HepG2 (cell line): ENCODE data around the gene SLC2A10. TPM values are rescaled to one million over a fixed set of nuclear protein-coding genes. Genes with fewer than 3 reads are reported as not detected.

Experiments
- ARHGAP35 ChIP-seq: sonication (generic); formaldehyde crosslinking; IDR thresholded peaks from 2 replicates; pipeline ENCODE4 v1.9.0; 2022; ENCODE audit warnings: mild to moderate bottlenecking, inconsistent platforms, moderate library complexity, missing genetic modification reagents, borderline replicate concordance
- DNMT1 ChIP-seq: sonication (generic); formaldehyde crosslinking; IDR thresholded peaks from 2 replicates; pipeline ENCODE4 v1.5.1; 2020; ENCODE audit warnings: mild to moderate bottlenecking, missing genetic modification reagents
- ESRRA ChIP-seq: sonication (generic); formaldehyde crosslinking; IDR thresholded peaks from 2 replicates; pipeline ENCODE4 v1.5.1; 2020; ENCODE audit warnings: mild to moderate bottlenecking, low read depth, missing genetic modification reagents
- FOSL2 ChIP-seq: sonication (generic); formaldehyde crosslinking; IDR thresholded peaks from 2 replicates; pipeline ENCODE4 v1.4.0; 2020; ENCODE audit warnings: missing genetic modification reagents
- HCFC1 ChIP-seq: fragments of 150-350 bp; IDR thresholded peaks from 2 replicates; pipeline ENCODE4 v1.6.1; 2014; ENCODE audit warnings: low read depth, low read length
- HNRNPLL ChIP-seq: fragments of 200-400 bp; formaldehyde crosslinking; IDR thresholded peaks from 2 replicates; pipeline ENCODE4 v1.6.1; 2017; ENCODE audit warnings: mild to moderate bottlenecking, low read depth, low read length; ENCODE audit not compliant: poor library complexity, severe bottlenecking
- KDM1A ChIP-seq: IDR thresholded peaks from 2 replicates; pipeline ENCODE4 v1.6.1; 2016; ENCODE audit warnings: missing compliant biosample characterization
- KLF13 ChIP-seq: sonication (generic); formaldehyde crosslinking; IDR thresholded peaks from 2 replicates; pipeline ENCODE4 v1.4.0; 2020; ENCODE audit warnings: mild to moderate bottlenecking, missing genetic modification reagents
- KLF6 ChIP-seq: IDR thresholded peaks from 2 replicates; pipeline ENCODE4 v1.8.0; 2016; ENCODE audit warnings: missing biosample characterization, missing genetic modification reagents
- MTA1 ChIP-seq: sonication (generic); formaldehyde crosslinking; IDR thresholded peaks from 2 replicates; pipeline ENCODE4 v1.4.0; 2020; ENCODE audit warnings: missing genetic modification reagents, mild to moderate bottlenecking, borderline replicate concordance
- NR2C2 ChIP-seq: sonication (generic); formaldehyde crosslinking; IDR thresholded peaks from 2 replicates; pipeline ENCODE4 v1.4.0; 2020; ENCODE audit warnings: missing genetic modification reagents, mild to moderate bottlenecking, moderate library complexity, borderline replicate concordance
- NRL ChIP-seq: sonication (generic); formaldehyde crosslinking; IDR thresholded peaks from 2 replicates; pipeline ENCODE4 v1.5.0; 2020; ENCODE audit warnings: missing genetic modification reagents, mild to moderate bottlenecking, moderate library complexity, borderline replicate concordance
- RBAK ChIP-seq: sonication (generic); formaldehyde crosslinking; IDR thresholded peaks from 2 replicates; pipeline ENCODE4 v1.5.1; 2020; ENCODE audit warnings: mild to moderate bottlenecking, missing genetic modification reagents
- SALL1 ChIP-seq: sonication (generic); formaldehyde crosslinking; IDR thresholded peaks from 2 replicates; pipeline ENCODE4 v1.8.0; 2022; ENCODE audit warnings: mild to moderate bottlenecking, missing genetic modification reagents
- SATB2 ChIP-seq: sonication (generic); formaldehyde crosslinking; IDR thresholded peaks from 2 replicates; pipeline ENCODE4 v1.5.0; 2020; ENCODE audit warnings: missing genetic modification reagents
- ZFP37 ChIP-seq: sonication (generic); formaldehyde crosslinking; IDR thresholded peaks from 2 replicates; pipeline ENCODE4 v1.4.0; 2020; ENCODE audit warnings: missing genetic modification reagents, borderline replicate concordance
- ZNF101 ChIP-seq: sonication (generic); formaldehyde crosslinking; IDR thresholded peaks from 2 replicates; pipeline ENCODE4 v1.4.0; 2020; ENCODE audit warnings: mild to moderate bottlenecking, low read depth, missing genetic modification reagents, borderline replicate concordance
- ZNF326 ChIP-seq: sonication (generic); formaldehyde crosslinking; IDR thresholded peaks from 2 replicates; pipeline ENCODE4 v1.4.0; 2020; ENCODE audit warnings: missing genetic modification reagents, borderline replicate concordance
- ZNF558 ChIP-seq: sonication (generic); formaldehyde crosslinking; IDR thresholded peaks from 2 replicates; pipeline ENCODE4 v1.9.0; 2022; ENCODE audit warnings: mild to moderate bottlenecking, missing genetic modification reagents, borderline replicate concordance
- ZNF737 ChIP-seq: sonication (generic); formaldehyde crosslinking; IDR thresholded peaks from 2 replicates; pipeline ENCODE4 v1.5.0; 2020; ENCODE audit warnings: missing genetic modification reagents, mild to moderate bottlenecking, borderline replicate concordance
- polyA plus RNA-seq, 8 experiments: library from polyadenylated mRNA; depleted of rRNA in 3 of 8; stranded (reverse) in 7 of 8; unstranded in 1 of 8; fragments of >200 nt; fragmentation: Illumina TruSeq in 4 of 8; extraction: Trizol in 4 of 8; gene quantifications; 2 replicates each; pipeline versions ENCODE4 v1.2.1 to v1.2.3, GENCODE V29; 2011 to 2016; ENCODE audit warnings: low read depth in 4 of 8, missing spikeins in 1 of 8, mixed read lengths in 1 of 8; ENCODE audit not compliant: insufficient read depth in 1 of 8
- total RNA-seq, 5 experiments: library from RNA; depleted of rRNA; stranded (reverse); fragments of >200 nt; fragmentation: Illumina TruSeq; extraction: Trizol; gene quantifications; 2 replicates each; pipeline ENCODE4 v1.2.3, GENCODE V29; 2016; ENCODE audit warnings: low read depth in 1 of 5
- TF ChIP-seq, protein P1 (sequence below): sonication (generic); formaldehyde crosslinking; IDR thresholded peaks from 2 replicates; pipeline ENCODE4 v1.5.1; 2020; ENCODE audit warnings: missing genetic modification reagents, mild to moderate bottlenecking, borderline replicate concordance
- TF ChIP-seq, protein P2 (sequence below): IDR thresholded peaks from 2 replicates; pipeline ENCODE4 v1.6.1; 2016; ENCODE audit warnings: mild to moderate bottlenecking
- TF ChIP-seq, protein P3 (sequence below): sonication (generic); formaldehyde crosslinking; IDR thresholded peaks from 2 replicates; pipeline ENCODE4 v1.8.1; 2023; ENCODE audit warnings: missing genetic modification reagents, inconsistent platforms, borderline replicate concordance
- TF ChIP-seq, protein P4 (sequence below): sonication (generic); formaldehyde crosslinking; conservative IDR thresholded peaks from 2 replicates; pipeline ENCODE4 v1.4.0; 2020; ENCODE audit warnings: missing genetic modification reagents

SLC2A10 gene
- total and polyA plus RNA-seq, 2 of the 13 experiments (the other 11 are each of a cell fraction or from before 2014, with no cell fraction given) = 16.0 to 18.4 TPM

DNA sequence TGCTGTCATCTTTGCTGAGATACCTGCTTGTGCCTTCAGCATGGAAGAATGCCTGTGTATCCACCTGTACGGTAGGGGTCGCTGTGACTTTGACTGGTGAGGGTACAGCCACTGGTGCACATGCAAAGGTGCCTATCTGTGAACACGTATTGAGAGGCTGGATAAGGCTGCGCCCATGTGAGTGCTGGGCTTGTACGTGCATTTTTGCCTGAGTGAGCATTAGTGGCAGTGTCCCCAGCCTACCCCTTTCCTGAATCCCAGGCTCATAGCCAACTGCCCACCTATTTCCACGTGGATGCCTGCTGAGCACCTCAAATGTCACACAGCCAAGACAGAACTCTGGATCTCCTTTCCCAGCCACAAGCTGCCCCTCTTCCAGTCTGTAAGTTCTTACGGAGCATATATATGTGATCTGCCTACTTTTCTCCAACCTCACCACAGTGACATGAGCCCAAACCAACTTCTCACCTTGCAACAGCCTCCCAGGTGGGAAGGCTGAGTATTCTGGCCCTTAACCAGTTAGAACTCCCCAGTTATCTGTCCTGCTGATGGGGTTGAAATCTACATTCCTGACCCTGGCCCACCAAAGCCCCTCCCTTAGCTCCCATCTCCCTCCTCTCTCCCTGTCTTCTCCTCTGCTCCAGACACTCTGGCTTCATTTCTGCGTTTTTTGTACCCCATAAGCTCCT, 1.1 kb upstream of the SLC2A10 start (continued):
- TF ChIP-seq, protein P1, sequence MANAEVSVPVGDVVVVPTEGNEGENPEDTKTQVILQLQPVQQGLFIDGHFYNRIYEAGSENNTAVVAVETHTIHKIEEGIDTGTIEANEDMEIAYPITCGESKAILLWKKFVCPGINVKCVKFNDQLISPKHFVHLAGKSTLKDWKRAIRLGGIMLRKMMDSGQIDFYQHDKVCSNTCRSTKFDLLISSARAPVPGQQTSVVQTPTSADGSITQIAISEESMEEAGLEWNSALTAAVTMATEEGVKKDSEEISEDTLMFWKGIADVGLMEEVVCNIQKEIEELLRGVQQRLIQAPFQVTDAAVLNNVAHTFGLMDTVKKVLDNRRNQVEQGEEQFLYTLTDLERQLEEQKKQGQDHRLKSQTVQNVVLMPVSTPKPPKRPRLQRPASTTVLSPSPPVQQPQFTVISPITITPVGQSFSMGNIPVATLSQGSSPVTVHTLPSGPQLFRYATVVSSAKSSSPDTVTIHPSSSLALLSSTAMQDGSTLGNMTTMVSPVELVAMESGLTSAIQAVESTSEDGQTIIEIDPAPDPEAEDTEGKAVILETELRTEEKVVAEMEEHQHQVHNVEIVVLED (CRISPR knock-in tag) = peak; percentile 20; the same call in 1 of the 2 replicates
- TF ChIP-seq ZNF101 (CRISPR knock-in tag) = no peak
- no peak for TF ChIP-seq ZNF326 (CRISPR knock-in tag)
- 0 out of 2 replicates have a peak, but pooled peaks have one; percentile 65 for TF ChIP-seq KDM1A (CRISPR knock-in tag)
- peak; percentile 42; the same call in 1 of the 2 replicates for TF ChIP-seq FOSL2
- TF ChIP-seq, protein P2, sequence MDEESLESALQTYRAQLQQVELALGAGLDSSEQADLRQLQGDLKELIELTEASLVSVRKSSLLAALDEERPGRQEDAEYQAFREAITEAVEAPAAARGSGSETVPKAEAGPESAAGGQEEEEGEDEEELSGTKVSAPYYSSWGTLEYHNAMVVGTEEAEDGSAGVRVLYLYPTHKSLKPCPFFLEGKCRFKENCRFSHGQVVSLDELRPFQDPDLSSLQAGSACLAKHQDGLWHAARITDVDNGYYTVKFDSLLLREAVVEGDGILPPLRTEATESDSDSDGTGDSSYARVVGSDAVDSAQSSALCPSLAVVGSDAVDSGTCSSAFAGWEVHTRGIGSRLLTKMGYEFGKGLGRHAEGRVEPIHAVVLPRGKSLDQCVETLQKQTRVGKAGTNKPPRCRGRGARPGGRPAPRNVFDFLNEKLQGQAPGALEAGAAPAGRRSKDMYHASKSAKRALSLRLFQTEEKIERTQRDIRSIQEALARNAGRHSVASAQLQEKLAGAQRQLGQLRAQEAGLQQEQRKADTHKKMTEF (CRISPR knock-in tag) = no peak
- no peak for TF ChIP-seq KLF13 (CRISPR knock-in tag)
- TF ChIP-seq KLF6 (CRISPR knock-in tag) = no peak
- TF ChIP-seq DNMT1 = peak; percentile 77; the same call in 1 of the 2 replicates
- TF ChIP-seq ESRRA = 0 out of 2 replicates have a peak, but pooled peaks have one; percentile 50
- TF ChIP-seq, protein P3, sequence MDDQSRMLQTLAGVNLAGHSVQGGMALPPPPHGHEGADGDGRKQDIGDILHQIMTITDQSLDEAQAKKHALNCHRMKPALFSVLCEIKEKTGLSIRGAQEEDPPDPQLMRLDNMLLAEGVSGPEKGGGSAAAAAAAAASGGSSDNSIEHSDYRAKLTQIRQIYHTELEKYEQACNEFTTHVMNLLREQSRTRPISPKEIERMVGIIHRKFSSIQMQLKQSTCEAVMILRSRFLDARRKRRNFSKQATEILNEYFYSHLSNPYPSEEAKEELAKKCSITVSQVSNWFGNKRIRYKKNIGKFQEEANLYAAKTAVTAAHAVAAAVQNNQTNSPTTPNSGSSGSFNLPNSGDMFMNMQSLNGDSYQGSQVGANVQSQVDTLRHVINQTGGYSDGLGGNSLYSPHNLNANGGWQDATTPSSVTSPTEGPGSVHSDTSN (CRISPR knock-in tag) = no peak
- TF ChIP-seq ZFP37 = no peak
- TF ChIP-seq HCFC1 = no peak
- no peak for TF ChIP-seq ARHGAP35
- TF ChIP-seq ZNF558 = no peak; the same call in 1 of the 2 replicates
- TF ChIP-seq ZNF737 (CRISPR knock-in tag) = no peak
- TF ChIP-seq, protein P4, sequence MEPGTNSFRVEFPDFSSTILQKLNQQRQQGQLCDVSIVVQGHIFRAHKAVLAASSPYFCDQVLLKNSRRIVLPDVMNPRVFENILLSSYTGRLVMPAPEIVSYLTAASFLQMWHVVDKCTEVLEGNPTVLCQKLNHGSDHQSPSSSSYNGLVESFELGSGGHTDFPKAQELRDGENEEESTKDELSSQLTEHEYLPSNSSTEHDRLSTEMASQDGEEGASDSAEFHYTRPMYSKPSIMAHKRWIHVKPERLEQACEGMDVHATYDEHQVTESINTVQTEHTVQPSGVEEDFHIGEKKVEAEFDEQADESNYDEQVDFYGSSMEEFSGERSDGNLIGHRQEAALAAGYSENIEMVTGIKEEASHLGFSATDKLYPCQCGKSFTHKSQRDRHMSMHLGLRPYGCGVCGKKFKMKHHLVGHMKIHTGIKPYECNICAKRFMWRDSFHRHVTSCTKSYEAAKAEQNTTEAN (CRISPR knock-in tag) = no peak
- TF ChIP-seq SALL1 (CRISPR knock-in tag) = peak; percentile 88
- peak; percentile 90 for TF ChIP-seq NRL (CRISPR knock-in tag)
- TF ChIP-seq NR2C2 (CRISPR knock-in tag) = 0 out of 2 replicates have a peak, but pooled peaks have one; percentile 27
- TF ChIP-seq MTA1 = peak; percentile 51; the same call in 1 of the 2 replicates
- no peak for TF ChIP-seq SATB2 (CRISPR knock-in tag)
- 0 out of 2 replicates have a peak, but pooled peaks have one; percentile 53 for TF ChIP-seq RBAK (CRISPR knock-in tag)
- no peak for TF ChIP-seq HNRNPLL
